Gastroesophageal sphincter (tissue), 3 donors: ENCODE data around the gene EXOC6B.

Source experiments
- CTCF ChIP-seq, 4 experiments: fragments of 200-600 bp in 2 of 4; fragments of 450-650 bp in 2 of 4; sonication (generic) in 1 of 4; IDR thresholded peaks; one replicate each; pipeline ENCODE4 v1.5.1; 2017 to 2019; ENCODE audit warnings: antibody characterized with exemption in 4 of 4, mild to moderate bottlenecking in 2 of 4, moderate library complexity in 2 of 4
- POLR2AphosphoS5 ChIP-seq: sonication (generic); formaldehyde crosslinking; IDR thresholded peaks from one replicate; pipeline ENCODE4 v1.6.1; 2017; ENCODE audit warnings: antibody characterized with exemption

GRCh38 chr2:72237549-72237948, 588.3 kb downstream of the EXOC6B start:
- TF ChIP-seq CTCF (IDR thresholded peaks at IDR 0.05) (no peak), POLR2AphosphoS5 (no peak)
